H7 (cell line): Measurements from ENCODE around the gene FMO2. TPM values are rescaled to one million over a fixed set of nuclear protein-coding genes. Genes with fewer than 3 reads are reported as not detected.
"Not testable (repeated sequence)": the region's sequence is repeated elsewhere in the genome, so short reads cannot be mapped to it uniquely, and the experiment has no call there.

ENCODE experiments used
- DNase-seq: peaks from one replicate; pipeline ENCODE4 v3.0.0; 2012
- H3K27me3 ChIP-seq: 2 replicates; pipeline ENCODE4 v1.6.0; 2011; ENCODE audit warnings: mild to moderate bottlenecking, low read length; ENCODE audit not compliant: control insufficient read depth, insufficient read depth
- H3K36me3 ChIP-seq: replicated peaks from 2 replicates; pipeline ENCODE4 v1.5.1; 2011; ENCODE audit warnings: low read length; ENCODE audit not compliant: control insufficient read depth, insufficient read depth
- H3K4me3 ChIP-seq: 2 replicates; pipeline ENCODE4 v1.5.1; 2011; ENCODE audit warnings: low read depth, mild to moderate bottlenecking, control low read depth, low read length, moderate library complexity; ENCODE audit not compliant: insufficient read depth
- total RNA-seq: library from RNA; depleted of rRNA; stranded (reverse); fragments of >200 nt; shearing (Covaris generic); gene quantifications from 2 replicates; pipeline ENCODE4 v1.2.3, GENCODE V29; 2014

FMO2 gene
- total RNA-seq, 1 experiment from 2014 or later: 0.03 TPM

DNA sequence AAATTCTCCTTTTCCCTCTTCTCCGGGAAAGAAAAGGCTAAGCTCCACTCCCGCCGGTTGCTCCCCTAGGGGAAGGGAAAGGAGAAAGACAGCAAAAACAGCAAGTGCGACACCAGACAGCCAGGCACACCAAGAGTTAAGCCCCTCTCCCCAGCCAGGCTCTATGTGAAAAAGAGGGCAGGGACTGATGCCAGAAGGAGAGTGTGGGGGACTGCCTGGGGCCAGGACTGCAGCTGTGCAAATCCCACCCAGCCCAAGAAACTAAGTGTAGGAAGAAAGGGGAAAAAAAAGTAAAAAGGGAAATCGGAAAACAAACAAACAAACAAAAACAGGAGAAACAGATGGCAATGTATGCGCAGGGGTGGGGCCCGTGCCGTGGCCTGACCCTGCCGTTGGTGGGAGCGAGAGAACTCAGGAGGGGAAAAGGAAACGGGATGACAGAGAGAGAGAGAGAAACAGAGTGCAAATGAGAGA is 35.5 kb downstream of the FMO2 start:
- H3K4me3 ChIP-seq: peak overlapping the region; percentile 30
- no peaks in the 10 kb centered on the region for H3K36me3 ChIP-seq
- no peaks in the 10 kb centered on the region for H3K27me3 ChIP-seq
- DNase-seq: peak; percentile 50

DNA sequence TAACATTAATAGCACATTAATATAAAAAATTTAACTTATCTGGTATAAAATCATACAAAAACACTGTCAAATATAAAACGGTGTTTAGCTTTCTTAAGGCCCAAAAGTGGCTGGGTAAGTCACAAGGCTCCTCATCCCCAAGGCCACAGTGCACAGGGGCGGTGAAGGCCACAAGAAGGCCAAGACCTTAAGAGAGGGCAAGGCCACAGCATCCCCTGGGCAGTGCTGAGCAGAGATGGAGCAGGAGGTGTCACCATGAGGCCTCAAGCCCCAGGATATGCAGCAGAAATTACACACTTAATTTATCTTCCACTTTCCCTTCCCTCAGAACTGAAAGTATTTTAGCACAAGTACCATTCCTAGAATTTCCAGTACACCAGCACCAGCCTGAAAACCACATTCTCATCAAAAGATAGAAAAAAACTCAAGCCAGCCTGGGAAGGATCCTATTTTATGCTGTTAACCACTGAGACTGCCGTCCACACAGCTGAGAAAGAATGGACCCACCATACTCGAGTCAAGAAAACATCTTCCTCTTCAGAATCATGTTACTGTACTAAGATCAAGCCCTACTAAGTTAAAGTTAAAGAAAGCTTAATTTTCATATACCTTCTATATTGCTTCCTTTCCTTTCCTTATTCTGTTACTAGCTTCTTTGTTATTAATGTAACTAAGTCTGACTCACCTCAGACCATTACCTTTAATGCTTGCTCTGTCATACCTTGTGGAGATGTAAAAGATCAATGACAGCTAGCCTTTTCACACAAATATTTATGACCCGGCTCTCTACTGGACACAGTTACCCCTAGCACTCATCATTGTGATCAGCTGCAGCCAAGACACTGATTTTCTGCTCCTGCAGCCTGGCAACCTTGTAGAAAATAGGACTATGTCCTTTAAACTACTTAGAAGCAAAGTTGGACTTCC is 36.8 kb downstream of the FMO2 start:
- Histone ChIP-seq H3K36me3 (no peaks in the 10 kb centered on the region), H3K4me3 (no peak overlapping the region), H3K27me3 (no peaks in the 10 kb centered on the region)
- no peak for DNase-seq

DNA sequence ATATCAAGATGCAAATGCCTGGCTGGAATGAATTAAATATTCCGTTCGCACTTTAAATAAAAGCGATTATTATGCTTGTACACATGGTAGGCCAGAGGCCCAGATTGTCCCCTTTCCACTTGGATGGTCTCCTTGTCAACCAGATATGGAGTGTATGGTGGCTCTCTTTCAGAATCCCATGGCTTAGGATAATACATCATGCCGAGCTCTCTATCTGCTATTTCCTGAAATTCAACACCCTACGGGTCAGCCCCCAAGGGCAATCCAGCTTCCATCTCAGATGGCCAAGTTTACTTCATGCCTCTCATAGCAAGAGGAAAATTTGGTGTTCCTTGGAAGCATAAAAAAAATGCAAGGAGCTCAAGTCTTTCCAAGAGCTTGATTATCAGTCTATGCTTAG is 37.8 kb downstream of the FMO2 start:
- H3K4me3 ChIP-seq: no peak overlapping the region
- no peaks in the 10 kb centered on the region for H3K36me3 ChIP-seq
- H3K27me3 ChIP-seq: no peaks in the 10 kb centered on the region
- no peak for DNase-seq

DNA sequence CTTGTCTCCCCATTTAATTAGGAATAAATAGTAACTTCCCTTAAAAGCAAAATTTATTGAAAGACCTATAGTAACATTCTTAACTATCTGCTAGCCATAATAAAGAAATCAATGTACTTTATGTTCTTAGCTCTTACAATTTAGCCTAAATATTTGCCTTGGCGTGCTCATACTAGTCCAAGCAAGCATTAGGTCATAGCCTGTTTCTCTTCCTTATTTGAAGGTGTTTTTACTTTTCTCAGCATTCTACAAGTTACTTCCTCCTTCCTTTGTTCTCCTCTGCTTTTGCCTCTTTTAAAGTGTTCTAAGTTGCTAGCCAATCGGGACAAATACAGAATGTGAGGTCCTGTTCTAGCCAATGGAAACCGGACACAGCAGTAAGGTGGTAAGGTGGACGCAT is 39.2 kb downstream of the FMO2 start:
- not testable (repeated sequence) for H3K36me3 ChIP-seq, H3K27me3 ChIP-seq, DNase-seq, H3K4me3 ChIP-seq

DNA sequence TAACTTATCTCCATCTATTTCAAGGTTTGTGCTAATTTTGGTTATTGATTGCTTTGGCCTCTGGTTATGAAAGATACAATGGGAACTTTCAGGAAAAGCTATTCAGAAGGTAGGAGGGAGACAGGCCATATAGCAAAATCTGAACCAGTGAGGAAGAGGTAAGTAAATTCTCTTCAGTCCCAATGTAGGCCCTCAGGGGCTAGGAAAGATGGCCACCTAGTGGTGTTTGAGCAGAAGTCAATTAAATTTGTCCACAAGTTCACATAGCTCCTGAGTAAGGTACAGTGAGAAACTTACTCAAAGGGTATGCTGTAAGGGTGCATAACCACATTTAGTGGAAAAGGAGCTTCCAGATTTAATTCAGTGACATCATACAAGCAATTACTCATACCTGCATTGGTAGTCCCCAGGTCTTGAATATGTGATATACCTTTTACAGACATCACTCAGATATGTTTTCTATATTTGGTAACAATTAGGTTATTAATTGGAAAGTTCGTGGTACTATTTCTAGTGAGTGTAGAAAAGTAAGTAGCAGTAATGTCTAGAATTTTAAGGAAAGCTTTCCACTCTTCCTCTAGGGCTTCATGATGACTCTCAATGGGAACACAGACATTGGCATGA is 41.8 kb downstream of the FMO2 start:
- DNase-seq: peak; percentile 66
- Histone ChIP-seq H3K4me3 (no peak overlapping the region), H3K36me3 (no peaks in the 10 kb centered on the region), H3K27me3 (no peaks in the 10 kb centered on the region)

DNA sequence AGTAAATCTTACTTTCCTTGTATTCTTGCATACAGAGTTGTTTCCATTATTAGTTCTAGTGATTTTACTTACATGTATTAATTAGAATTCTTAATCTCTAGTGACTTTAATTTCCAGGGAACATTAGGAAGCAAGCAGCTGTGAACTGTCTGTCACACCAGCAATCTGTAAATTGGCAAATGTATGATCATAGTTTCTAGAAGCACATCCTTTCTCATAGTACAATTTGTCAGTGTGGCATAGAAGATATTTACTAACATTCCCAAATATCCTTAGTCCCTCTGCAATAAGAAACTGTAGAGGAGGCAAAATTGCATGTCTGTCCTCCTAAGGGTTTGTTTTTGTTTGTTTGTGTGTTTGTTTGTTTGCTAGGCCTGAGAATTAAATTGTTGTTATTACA is 46.2 kb downstream of the FMO2 start:
- no peak overlapping the region for H3K4me3 ChIP-seq
- no peaks in the 10 kb centered on the region for H3K36me3 ChIP-seq
- no peak for DNase-seq
- H3K27me3 ChIP-seq: no peaks in the 10 kb centered on the region

DNA sequence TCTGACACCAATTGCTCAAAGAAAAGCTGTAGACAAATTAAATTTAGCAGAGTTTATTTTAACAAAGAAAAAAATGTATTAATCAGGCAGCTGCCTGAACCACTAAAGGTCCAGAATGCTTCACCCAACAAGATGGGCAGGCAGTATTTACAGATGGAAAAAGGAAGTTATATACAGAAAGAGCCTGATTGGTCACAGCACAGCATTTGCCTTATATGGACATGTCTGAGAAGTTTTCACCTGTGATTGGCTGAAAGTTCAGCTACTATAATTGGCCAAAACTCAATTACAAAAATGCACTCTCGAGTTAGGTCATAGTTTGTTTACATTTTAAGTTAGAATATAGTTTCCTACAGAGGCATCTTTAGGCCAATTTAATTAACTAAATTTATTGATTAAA is 48.1 kb downstream of the FMO2 start:
- no peaks in the 10 kb centered on the region for H3K27me3 ChIP-seq
- no peaks in the 10 kb centered on the region for H3K36me3 ChIP-seq
- DNase-seq: no peak
- no peak overlapping the region for H3K4me3 ChIP-seq

DNA sequence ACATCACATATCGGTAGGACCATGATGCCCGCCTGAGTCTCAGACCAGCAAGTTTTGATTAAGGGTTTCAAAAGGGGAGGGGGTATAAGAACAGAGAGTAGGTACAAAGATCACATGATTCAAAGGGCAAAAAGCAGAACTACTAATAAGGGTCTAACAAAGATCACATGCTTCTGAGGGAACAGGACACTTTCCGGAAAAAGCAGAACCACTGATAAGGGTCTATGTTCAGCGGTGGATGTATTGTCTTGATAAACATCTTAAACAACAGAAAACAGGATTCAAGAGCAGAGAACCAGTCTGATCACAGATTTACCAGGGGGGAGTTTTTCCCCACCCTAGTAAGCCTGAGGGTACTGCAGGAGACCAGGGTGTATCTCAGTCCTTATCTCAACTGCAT is 51.1 kb downstream of the FMO2 start:
- DNase-seq, H3K27me3 ChIP-seq, H3K36me3 ChIP-seq, H3K4me3 ChIP-seq: not testable (repeated sequence)

DNA sequence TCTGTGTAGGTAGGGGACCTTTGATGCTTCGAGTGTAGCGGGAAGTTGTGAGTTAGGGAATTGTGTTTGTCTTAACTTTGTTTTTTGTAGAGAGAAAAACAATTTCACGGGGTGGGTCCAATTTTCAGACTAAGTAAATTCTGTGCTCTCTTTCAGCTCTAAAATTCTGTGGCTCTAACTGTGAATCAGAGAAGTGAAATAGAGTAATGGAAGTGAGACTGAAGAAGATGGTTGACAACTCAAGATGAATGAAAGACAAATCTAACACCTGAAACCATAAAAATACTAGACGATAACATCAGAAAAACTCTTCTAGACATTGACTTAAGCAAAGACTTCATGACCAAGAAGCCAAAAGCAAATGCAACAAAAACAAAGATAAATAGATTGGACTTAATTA is 58.8 kb downstream of the FMO2 start:
- no peaks in the 10 kb centered on the region for H3K27me3 ChIP-seq
- no peak overlapping the region for H3K4me3 ChIP-seq
- no peaks in the 10 kb centered on the region for H3K36me3 ChIP-seq
- DNase-seq: no peak

DNA sequence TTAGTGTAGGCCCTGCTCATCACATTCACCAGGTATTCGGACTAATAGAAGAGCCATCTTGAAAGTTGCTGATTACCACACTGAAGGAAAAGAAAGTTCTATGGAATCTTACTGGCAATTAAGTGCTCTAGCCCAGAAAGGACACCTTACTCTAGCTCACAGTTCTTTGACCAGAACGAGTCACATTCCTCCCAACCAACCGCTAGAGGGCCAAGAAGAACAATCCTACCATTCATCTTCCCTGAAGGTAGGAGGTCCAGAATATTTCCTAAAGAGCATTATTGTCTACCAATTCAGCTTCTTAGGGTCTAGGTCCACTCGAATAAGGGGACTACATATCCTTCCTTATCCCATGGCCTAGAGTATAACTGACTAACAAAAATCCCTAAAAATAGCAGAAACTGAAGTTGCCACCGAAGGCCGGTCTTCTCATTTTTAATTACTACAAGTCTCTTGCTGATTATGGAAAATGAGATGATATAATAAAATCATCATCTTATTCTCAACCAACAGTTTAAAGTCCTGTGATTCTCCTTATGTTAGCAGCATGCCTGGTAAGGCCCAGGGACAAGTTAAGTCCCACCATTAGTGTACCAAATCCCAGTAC is 60.5 kb downstream of the FMO2 start:
- Histone ChIP-seq H3K27me3 (peaks cover 3% of the 10 kb centered on the region; the same call in 1 of the 2 replicates), H3K36me3 (no peaks in the 10 kb centered on the region), H3K4me3 (no peak overlapping the region)
- peak; percentile 69 for DNase-seq

DNA sequence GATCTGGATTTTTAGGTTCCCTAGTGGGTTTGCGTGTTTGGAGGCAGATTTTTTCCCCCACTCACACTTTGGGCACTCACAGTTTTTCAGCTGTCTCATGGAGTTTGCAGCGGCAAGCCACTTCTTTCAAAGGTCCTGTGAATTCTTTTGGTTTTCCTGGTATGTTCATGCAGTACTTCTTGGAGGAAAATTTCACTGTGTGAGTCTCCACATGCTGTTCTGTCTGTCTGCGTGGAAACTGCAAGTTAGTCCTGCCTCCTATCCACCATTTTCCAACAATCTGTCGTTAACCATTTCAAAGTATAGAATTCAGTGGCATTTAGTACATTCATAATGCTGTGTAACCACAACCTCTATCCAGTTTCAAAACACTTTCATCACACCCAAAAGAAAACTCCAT is 62.4 kb downstream of the FMO2 start:
- DNase-seq: no peak
- no peak overlapping the region for H3K4me3 ChIP-seq
- no peaks in the 10 kb centered on the region for H3K36me3 ChIP-seq
- peaks cover 3% of the 10 kb centered on the region; the same call in 1 of the 2 replicates for H3K27me3 ChIP-seq

DNA sequence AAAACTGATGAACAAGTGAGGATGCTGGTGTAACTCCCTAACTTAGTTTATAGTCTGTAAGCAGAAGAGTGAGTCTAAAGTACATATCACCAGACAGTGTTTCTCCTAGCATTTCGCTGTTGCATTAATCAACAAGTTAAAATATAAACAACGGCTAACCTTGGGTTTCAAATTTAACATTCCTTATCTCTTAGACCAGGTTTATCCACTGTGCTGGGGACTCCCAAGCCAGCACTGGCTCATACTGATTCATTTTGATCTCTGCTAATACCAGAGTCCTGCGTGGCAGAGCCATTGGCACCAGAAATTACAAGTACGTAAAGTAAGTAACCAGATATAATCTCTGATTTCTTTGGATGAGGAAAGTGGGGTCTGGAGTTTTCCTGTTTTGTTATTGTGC is 63.2 kb downstream of the FMO2 start, which contains the start of gene FMO1:
Gene FMO1, plus strand, starts transcription at position 193 of the 400 bp plus-strand sequence. CDS start 9,594 bp downstream, outside the sequence.
- no peaks in the 10 kb centered on the region for H3K36me3 ChIP-seq
- peaks cover 3% of the 10 kb centered on the region; the same call in 1 of the 2 replicates for H3K27me3 ChIP-seq
- H3K4me3 ChIP-seq: no peak within 1 kb of the TSS
- DNase-seq: no peak

DNA sequence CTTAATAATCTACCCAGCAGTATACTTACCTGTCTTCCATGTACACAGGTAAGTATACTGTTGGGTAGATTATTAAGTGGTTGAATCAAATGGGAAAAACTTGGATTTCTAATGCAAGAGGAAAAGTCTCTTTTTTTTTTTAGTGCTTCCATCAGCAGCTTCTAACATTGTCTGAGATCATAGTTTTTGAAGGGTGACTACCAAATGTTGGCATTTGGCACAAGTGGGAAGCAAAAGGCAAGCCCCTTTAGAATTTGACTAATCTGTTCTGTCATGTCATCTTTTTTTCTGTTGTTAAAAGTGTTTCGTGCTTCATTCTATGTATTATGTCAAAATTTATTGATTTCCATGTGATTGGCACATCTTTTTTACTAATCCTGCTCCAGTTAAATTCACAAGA is 63.7 kb downstream of the FMO2 start:
- Histone ChIP-seq H3K27me3 (peaks cover 3% of the 10 kb centered on the region; the same call in 1 of the 2 replicates), H3K36me3 (no peaks in the 10 kb centered on the region), H3K4me3 (no peak overlapping the region)
- no peak for DNase-seq

DNA sequence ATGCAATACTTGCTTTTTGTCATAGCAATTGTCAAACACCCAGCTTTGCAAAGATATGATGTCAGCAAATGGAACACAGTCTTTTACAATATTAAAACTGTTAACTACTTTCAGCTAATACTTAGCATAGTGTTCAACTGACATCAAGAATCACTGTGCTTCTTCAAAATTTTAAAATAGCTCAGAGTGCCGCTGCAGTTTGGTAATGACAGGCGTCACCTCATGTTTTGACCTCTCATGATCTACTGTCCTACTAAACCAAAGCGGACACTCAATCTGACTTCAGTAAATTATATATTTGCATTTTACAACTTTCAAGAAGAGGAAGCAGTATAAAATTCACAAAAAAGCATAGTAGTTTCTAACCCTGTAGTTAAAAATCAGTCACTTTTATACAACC is 65.2 kb downstream of the FMO2 start:
- Histone ChIP-seq H3K27me3 (peaks cover 3% of the 10 kb centered on the region; the same call in 1 of the 2 replicates), H3K36me3 (no peaks in the 10 kb centered on the region), H3K4me3 (no peak overlapping the region)
- DNase-seq: no peak
